Endometrium (tissue), 2 donors: ENCODE results near the gene SLC38A11.
"Not testable (repeated sequence)": the region's sequence is repeated elsewhere in the genome, so short reads cannot be mapped to it uniquely, and the experiment has no call there.

Experiments used
- FAIRE-seq: peaks from 2 replicates; lab custom pipeline; 2012; peaks lifted over from hg19 to GRCh38; lab: Jason Lieb, UNC
- donor health status: control.
- donor health status: control.

SLC38A11 gene

GRCh38 chr2:164954954-164955701 lies at the start of gene SLC38A11:
TSS of gene SLC38A11 (minus strand) at chr2:164955525. CDS start at chr2:164955247, 278 bp downstream.
- no peak for FAIRE-seq

- no peak for FAIRE-seq
Observed at GRCh38 chr2:165003443-165004130, 48.3 kb upstream of the SLC38A11 start.

GRCh38 chr2:165002638-165003037 lies 47.3 kb upstream of the SLC38A11 start:
- no peak for FAIRE-seq

GRCh38 chr2:164994664-164995299 lies 39.5 kb upstream of the SLC38A11 start:
- not testable (repeated sequence) for FAIRE-seq

- no peak for FAIRE-seq
Observed at GRCh38 chr2:164993287-164994016, 38.1 kb upstream of the SLC38A11 start.

- peak; percentile 87 for FAIRE-seq
Observed at GRCh38 chr2:164992818-164993217, 37.5 kb upstream of the SLC38A11 start.

GRCh38 chr2:164992093-164992454 lies 36.7 kb upstream of the SLC38A11 start:
- FAIRE-seq: not testable (repeated sequence)

GRCh38 chr2:164991361-164992092 lies 36.2 kb upstream of the SLC38A11 start:
- FAIRE-seq: not testable (repeated sequence)

GRCh38 chr2:164990953-164991352 lies 35.6 kb upstream of the SLC38A11 start:
- FAIRE-seq: not testable (repeated sequence)

- FAIRE-seq: not testable (repeated sequence)
Observed at GRCh38 chr2:164988805-164989204, 33.5 kb upstream of the SLC38A11 start.

GRCh38 chr2:164986027-164986426 lies 30.7 kb upstream of the SLC38A11 start:
- FAIRE-seq: not testable (repeated sequence)

GRCh38 chr2:164984428-164984827 lies 29.1 kb upstream of the SLC38A11 start:
- no peak for FAIRE-seq

- no peak for FAIRE-seq
Observed at GRCh38 chr2:164981217-164981990, 26.1 kb upstream of the SLC38A11 start.

GRCh38 chr2:164980688-164981087 lies 25.4 kb upstream of the SLC38A11 start:
- FAIRE-seq: peak; percentile 79

GRCh38 chr2:164979113-164979512 lies 23.8 kb upstream of the SLC38A11 start:
- no peak for FAIRE-seq

- not testable (repeated sequence) for FAIRE-seq
Observed at GRCh38 chr2:164976875-164977470, 21.6 kb upstream of the SLC38A11 start.

GRCh38 chr2:164976301-164976700 lies 21.0 kb upstream of the SLC38A11 start:
- peak; percentile 8 for FAIRE-seq

- FAIRE-seq: peak; percentile 48
Observed at GRCh38 chr2:164975891-164976290, 20.6 kb upstream of the SLC38A11 start.

GRCh38 chr2:164974221-164974620 lies 18.9 kb upstream of the SLC38A11 start:
- FAIRE-seq: no peak

GRCh38 chr2:164972216-164972615 lies 16.9 kb upstream of the SLC38A11 start:
- FAIRE-seq: no peak
